ENCODE data around the gene PLIN1. TPM values are rescaled to one million over a fixed set of nuclear protein-coding genes. Genes with fewer than 3 reads are reported as not detected.

The PLIN1 gene
- total RNA-seq, 1 experiment from 2014 or later = 0.09 TPM

GRCh38 chr15:89723031-89723430, 43.9 kb upstream of the PLIN1 start:
- Histone ChIP-seq H3K14ac (ENCODE audit: insufficient read depth, low read length) (no peak overlapping the region), H2BK5ac (ENCODE audit: insufficient read length, low read length) (no peak overlapping the region), H2BK12ac (ENCODE audit: insufficient read length, low read depth, low read length) (no peak overlapping the region), H3K79me1 (ENCODE audit: insufficient read depth, low read depth, low read length, poor library complexity, severe bottlenecking) (no peaks in the 10 kb centered on the region), H3K27me3 (ENCODE audit: insufficient read depth, low read length) (no peaks in the 10 kb centered on the region; the same call in 1 of the 2 replicates), H4K91ac (ENCODE audit: insufficient read length, low read depth, low read length) (no peak overlapping the region), H3K18ac (ENCODE audit: insufficient read length, low read depth, low read length) (no peak overlapping the region), H2BK20ac (ENCODE audit: low read depth, low read length, poor library complexity, severe bottlenecking) (no peak overlapping the region), H2AK5ac (ENCODE audit: insufficient read length, low read length) (no peak overlapping the region), H3K4me1 (ENCODE audit: insufficient read depth, low read length) (no peaks in the 10 kb centered on the region), H3K4me2 (ENCODE audit: insufficient read depth, insufficient read length, low read length) (no peak overlapping the region), H2BK15ac (ENCODE audit: low read depth, low read length) (no peak overlapping the region), H3K23me2 (ENCODE audit: insufficient read length, low read depth, low read length, poor library complexity, severe bottlenecking) (no peaks in the 10 kb centered on the region), H3K9me3 (ENCODE audit: control insufficient read depth, low read depth, low read length) (no peaks in the 10 kb centered on the region), H3K23ac (ENCODE audit: insufficient read length, low read depth, low read length) (no peak overlapping the region), H4K5ac (ENCODE audit: insufficient read length, low read depth, low read length) (no peak overlapping the region), H2AFZ (ENCODE audit: low read length) (no peak overlapping the region), H3K79me2 (ENCODE audit: insufficient read depth, low read length) (no peaks in the 10 kb centered on the region), H4K8ac (replicated peaks; ENCODE audit: insufficient read length, low read depth, low read length) (no peak overlapping the region), H3K56ac (ENCODE audit: insufficient read length, low read depth, low read length) (no peak overlapping the region), H4K20me1 (ENCODE audit: control insufficient read depth, insufficient read depth, insufficient read length) (no peaks in the 10 kb centered on the region), H3K27ac (ENCODE audit: insufficient read length, low read depth, low read length) (no peak overlapping the region), H2BK120ac (ENCODE audit: low read depth, low read length, poor library complexity, severe bottlenecking) (no peak overlapping the region), H3K4ac (ENCODE audit: low read depth, low read length) (no peak overlapping the region), H3K9ac (ENCODE audit: extremely low read depth, insufficient read length, low read length) (no peak overlapping the region), H3T11ph (ENCODE audit: low read length) (no peak overlapping the region)
- no peak overlapping the region for H3K4me3 Mint-ChIP-seq
- no peaks in the 10 kb centered on the region for H3K36me3 Mint-ChIP-seq (ENCODE audit: insufficient read depth in 1 of 3, low read depth in 3 of 3)
- TF ChIP-seq, protein P1, sequence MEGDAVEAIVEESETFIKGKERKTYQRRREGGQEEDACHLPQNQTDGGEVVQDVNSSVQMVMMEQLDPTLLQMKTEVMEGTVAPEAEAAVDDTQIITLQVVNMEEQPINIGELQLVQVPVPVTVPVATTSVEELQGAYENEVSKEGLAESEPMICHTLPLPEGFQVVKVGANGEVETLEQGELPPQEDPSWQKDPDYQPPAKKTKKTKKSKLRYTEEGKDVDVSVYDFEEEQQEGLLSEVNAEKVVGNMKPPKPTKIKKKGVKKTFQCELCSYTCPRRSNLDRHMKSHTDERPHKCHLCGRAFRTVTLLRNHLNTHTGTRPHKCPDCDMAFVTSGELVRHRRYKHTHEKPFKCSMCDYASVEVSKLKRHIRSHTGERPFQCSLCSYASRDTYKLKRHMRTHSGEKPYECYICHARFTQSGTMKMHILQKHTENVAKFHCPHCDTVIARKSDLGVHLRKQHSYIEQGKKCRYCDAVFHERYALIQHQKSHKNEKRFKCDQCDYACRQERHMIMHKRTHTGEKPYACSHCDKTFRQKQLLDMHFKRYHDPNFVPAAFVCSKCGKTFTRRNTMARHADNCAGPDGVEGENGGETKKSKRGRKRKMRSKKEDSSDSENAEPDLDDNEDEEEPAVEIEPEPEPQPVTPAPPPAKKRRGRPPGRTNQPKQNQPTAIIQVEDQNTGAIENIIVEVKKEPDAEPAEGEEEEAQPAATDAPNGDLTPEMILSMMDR (conservative IDR thresholded peaks at IDR 0.05) = no peak
- H3K4me1 Mint-ChIP-seq = no peaks in the 10 kb centered on the region
- peaks cover 3% of the 10 kb centered on the region in 2 experiments; a peak in 4 of 5 replicates for H3K9me3 Mint-ChIP-seq
- DNase-seq = no peak
- H3K27me3 Mint-ChIP-seq (ENCODE audit: low read depth) = peaks cover 18% of the 10 kb centered on the region
- WGBS (ENCODE audit: extremely low coverage, insufficient read length, low lambda C conversion rate) = no CpG with 5 or more reads among the region's 3 CpGs
- no peak overlapping the region for H3K27ac Mint-ChIP-seq
